Hepatocyte (in vitro differentiated cells): Measurements from ENCODE around the gene CLCN7. TPM values are rescaled to one million over a fixed set of nuclear protein-coding genes. Genes with fewer than 3 reads are reported as not detected.
"Not testable (repeated sequence)": the region's sequence is repeated elsewhere in the genome, so short reads cannot be mapped to it uniquely, and the experiment has no call there.

Source experiments
- DNase-seq: peaks from one replicate; pipeline ENCODE4 v3.0.0-alpha.2; 2016; ENCODE audit warnings: low spot score
- H2AFZ ChIP-seq: fragments of 200-600 bp; sonication (generic); 2 replicates; pipeline ENCODE4 v1.6.0; 2016; ENCODE audit warnings: antibody characterized with exemption, mild to moderate bottlenecking
- H3K27ac ChIP-seq: fragments of 200-600 bp; sonication (generic); 2 replicates; pipeline ENCODE4 v1.5.1; 2016; ENCODE audit warnings: mild to moderate bottlenecking
- H3K27me3 ChIP-seq: fragments of 200-600 bp; sonication (generic); 2 replicates; pipeline ENCODE4 v1.6.1; 2016
- H3K36me3 ChIP-seq: fragments of 200-600 bp; sonication (generic); replicated peaks from 2 replicates; pipeline ENCODE4 v1.5.1; 2016; ENCODE audit warnings: low read depth; ENCODE audit not compliant: insufficient read depth
- H3K4me1 ChIP-seq: fragments of 200-600 bp; sonication (generic); 2 replicates; pipeline ENCODE4 v1.5.1; 2016; ENCODE audit warnings: mild to moderate bottlenecking, moderate library complexity; ENCODE audit not compliant: insufficient read depth
- H3K4me2 ChIP-seq: fragments of 200-600 bp; sonication (generic); 2 replicates; pipeline ENCODE4 v1.6.0; 2016
- H3K4me3 ChIP-seq: fragments of 200-600 bp; sonication (generic); 2 replicates; pipeline ENCODE4 v1.5.1; 2016; ENCODE audit warnings: mild to moderate bottlenecking
- H3K79me2 ChIP-seq: fragments of 200-600 bp; sonication (generic); 2 replicates; pipeline ENCODE4 v1.6.0; 2017; ENCODE audit warnings: mild to moderate bottlenecking
- H3K9me2 ChIP-seq: fragments of 200-600 bp; sonication (generic); replicated peaks from 2 replicates; pipeline ENCODE4 v1.6.0; 2017; ENCODE audit warnings: mild to moderate bottlenecking; ENCODE audit not compliant: insufficient read depth
- H3K9me3 ChIP-seq: fragments of 200-600 bp; sonication (generic); 2 replicates; pipeline ENCODE4 v1.5.1; 2016; ENCODE audit warnings: low read depth, mild to moderate bottlenecking
- H4K20me1 ChIP-seq: fragments of 200-600 bp; sonication (generic); 2 replicates; pipeline ENCODE4 v1.6.0; 2016; ENCODE audit warnings: mild to moderate bottlenecking; ENCODE audit not compliant: insufficient read depth, poor library complexity, severe bottlenecking
- EZH2 ChIP-seq: fragments of 200-600 bp; sonication (generic); IDR thresholded peaks from 2 replicates; pipeline ENCODE4 v1.6.1; 2016; ENCODE audit warnings: antibody characterized with exemption, mild to moderate bottlenecking, borderline replicate concordance
- EZH2phosphoT487 ChIP-seq: fragments of 200-600 bp; sonication (generic); IDR thresholded peaks from one replicate; pipeline ENCODE4 v1.6.1; 2018; ENCODE audit warnings: antibody characterized with exemption, mild to moderate bottlenecking, low read depth, moderate library complexity; ENCODE audit not compliant: unreplicated experiment, severe bottlenecking
- WGBS: methylation state at CpG from one replicate; pipeline ENCODE4 v1.1.6; 2016; ENCODE audit warnings: low lambda C conversion rate; ENCODE audit errors: missing lambda C conversion rate; 5-methylcytosine and 5-hydroxymethylcytosine counted together
- polyA plus RNA-seq: library from polyadenylated mRNA; unstranded; fragments of >200 nt; fragmentation: Nextera tagmentation; extraction: Ambion mirVana; gene quantifications from 2 replicates; pipeline ENCODE4 v1.2.1, GENCODE V29; 2016
- total RNA-seq: library from RNA; depleted of rRNA; stranded (reverse); fragments of >200 nt; gene quantifications from 2 replicates; pipeline ENCODE4 v1.2.3, GENCODE V29; 2014
- TF ChIP-seq, protein P1 (sequence below): fragments of 200-600 bp; sonication (generic); IDR thresholded peaks from 2 replicates; pipeline ENCODE4 v1.5.1; 2016; ENCODE audit warnings: antibody characterized with exemption, mild to moderate bottlenecking; ENCODE audit not compliant: poor library complexity

Gene CLCN7
- total and polyA plus RNA-seq, 2 experiments from 2014 or later = 56.3 to 107 TPM

DNA sequence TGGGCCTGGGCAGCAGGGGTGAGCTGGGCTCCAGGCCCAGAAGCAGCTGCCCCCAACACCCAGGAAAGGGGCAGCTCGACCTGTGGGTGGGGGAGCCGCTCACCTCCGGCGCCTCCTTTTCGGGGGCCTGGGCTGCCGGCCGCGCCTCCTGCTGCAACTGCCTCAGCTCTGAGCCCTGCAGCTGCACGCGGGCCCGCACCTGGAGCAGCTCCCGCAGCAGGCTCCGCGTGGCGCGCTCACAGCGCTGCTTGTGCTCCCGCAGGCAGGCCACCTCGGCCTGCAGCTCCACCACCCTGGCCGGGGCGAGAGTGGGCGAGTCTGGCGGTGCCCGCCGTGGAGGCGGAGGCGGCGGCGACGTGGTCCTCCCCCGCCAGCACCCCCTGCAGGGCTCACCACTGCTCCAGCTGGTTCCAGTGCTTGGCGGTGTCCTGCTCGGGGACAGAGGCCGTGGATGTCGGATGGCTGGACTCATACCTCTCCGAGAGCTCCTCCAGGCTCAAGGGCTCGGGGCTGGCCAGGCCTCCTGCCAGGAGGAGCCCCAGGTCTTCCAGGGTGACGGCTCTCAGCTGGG is 31.3 kb downstream of the CLCN7 start:
- no peak for DNase-seq
- WGBS = 86% methylated on average over 25 of the region's 38 CpGs
- Histone ChIP-seq H2AFZ (no peak overlapping the region), H3K36me3 (no peaks in the 10 kb centered on the region), H4K20me1 (no peaks in the 10 kb centered on the region), H3K9me3 (no peaks in the 10 kb centered on the region), H3K79me2 (no peaks in the 10 kb centered on the region), H3K4me1 (no peaks in the 10 kb centered on the region), H3K27me3 (no peaks in the 10 kb centered on the region), H3K4me2 (no peak overlapping the region), H3K4me3 (no peak overlapping the region), H3K27ac (no peak overlapping the region), H3K9me2 (no peaks in the 10 kb centered on the region)
- TF ChIP-seq EZH2 (no peak), EZH2phosphoT487 (no peak)
- TF ChIP-seq, protein P1, sequence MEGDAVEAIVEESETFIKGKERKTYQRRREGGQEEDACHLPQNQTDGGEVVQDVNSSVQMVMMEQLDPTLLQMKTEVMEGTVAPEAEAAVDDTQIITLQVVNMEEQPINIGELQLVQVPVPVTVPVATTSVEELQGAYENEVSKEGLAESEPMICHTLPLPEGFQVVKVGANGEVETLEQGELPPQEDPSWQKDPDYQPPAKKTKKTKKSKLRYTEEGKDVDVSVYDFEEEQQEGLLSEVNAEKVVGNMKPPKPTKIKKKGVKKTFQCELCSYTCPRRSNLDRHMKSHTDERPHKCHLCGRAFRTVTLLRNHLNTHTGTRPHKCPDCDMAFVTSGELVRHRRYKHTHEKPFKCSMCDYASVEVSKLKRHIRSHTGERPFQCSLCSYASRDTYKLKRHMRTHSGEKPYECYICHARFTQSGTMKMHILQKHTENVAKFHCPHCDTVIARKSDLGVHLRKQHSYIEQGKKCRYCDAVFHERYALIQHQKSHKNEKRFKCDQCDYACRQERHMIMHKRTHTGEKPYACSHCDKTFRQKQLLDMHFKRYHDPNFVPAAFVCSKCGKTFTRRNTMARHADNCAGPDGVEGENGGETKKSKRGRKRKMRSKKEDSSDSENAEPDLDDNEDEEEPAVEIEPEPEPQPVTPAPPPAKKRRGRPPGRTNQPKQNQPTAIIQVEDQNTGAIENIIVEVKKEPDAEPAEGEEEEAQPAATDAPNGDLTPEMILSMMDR = no peak

DNA sequence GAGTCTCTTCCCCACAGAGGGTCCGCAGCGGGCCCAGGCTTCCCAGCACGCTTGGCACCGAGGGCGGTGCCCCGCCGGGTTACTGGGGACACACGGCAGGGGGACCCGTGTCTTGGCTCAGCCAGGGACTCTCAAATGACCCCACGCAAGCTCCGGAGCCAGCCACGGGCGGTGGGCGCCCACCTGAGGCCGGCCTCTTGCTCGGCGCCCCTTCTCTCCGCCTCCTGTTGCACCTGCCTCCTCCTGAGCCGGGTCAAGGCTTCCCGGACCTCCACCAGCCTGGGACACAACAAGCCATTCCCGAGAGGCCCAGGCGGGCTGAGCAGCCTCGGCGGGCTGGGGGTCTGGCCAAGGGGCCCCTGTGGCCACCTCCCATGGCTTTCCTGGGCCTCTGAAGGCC is 32.1 kb downstream of the CLCN7 start:
- H3K9me2 ChIP-seq = no peaks in the 10 kb centered on the region
- no peaks in the 10 kb centered on the region for H3K4me1 ChIP-seq
- no peak for TF ChIP-seq EZH2
- TF ChIP-seq, protein P1 = no peak
- no peak for TF ChIP-seq EZH2phosphoT487
- no peaks in the 10 kb centered on the region for H3K27me3 ChIP-seq
- H3K4me3 ChIP-seq = no peak overlapping the region
- no peak for DNase-seq
- H3K4me2 ChIP-seq = no peak overlapping the region
- H4K20me1 ChIP-seq = no peaks in the 10 kb centered on the region
- WGBS = 97% methylated on average over 24 of the region's 24 CpGs
- H3K27ac ChIP-seq = no peak overlapping the region
- H2AFZ ChIP-seq = no peak overlapping the region
- H3K36me3 ChIP-seq = no peaks in the 10 kb centered on the region
- no peaks in the 10 kb centered on the region for H3K79me2 ChIP-seq
- no peaks in the 10 kb centered on the region for H3K9me3 ChIP-seq

DNA sequence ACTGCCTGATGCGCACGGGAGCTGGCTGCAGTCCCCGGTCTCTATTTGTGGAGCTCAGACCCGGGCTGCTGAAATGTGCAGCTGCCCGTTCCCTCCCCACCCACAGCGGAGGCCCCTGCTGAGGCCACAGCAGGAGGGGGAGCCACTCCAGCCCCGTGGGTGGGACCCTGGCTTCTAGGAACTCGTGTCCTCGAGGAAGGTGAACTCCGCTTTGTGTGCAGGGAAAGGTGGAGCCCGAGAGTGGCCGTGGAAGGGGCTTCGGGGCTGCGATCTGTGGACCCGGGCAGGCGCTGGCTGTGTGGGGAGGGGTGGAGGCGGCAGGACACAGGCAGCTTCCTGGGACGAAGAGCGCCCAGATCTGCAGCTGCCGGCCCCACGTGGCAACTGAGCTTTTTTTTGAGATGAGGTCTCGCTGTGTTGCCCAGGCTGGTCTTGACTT is 33.4 kb downstream of the CLCN7 start:
- Histone ChIP-seq H3K79me2 (no peaks in the 10 kb centered on the region), H3K4me1 (no peaks in the 10 kb centered on the region), H3K27ac (no peak overlapping the region), H3K4me2 (no peak overlapping the region), H3K36me3 (no peaks in the 10 kb centered on the region), H3K9me2 (no peaks in the 10 kb centered on the region), H3K27me3 (no peaks in the 10 kb centered on the region), H3K4me3 (no peak overlapping the region), H3K9me3 (no peaks in the 10 kb centered on the region), H4K20me1 (no peaks in the 10 kb centered on the region), H2AFZ (no peak overlapping the region)
- DNase-seq = no peak
- WGBS = 89% methylated on average over 22 of the region's 22 CpGs
- no peak for TF ChIP-seq EZH2
- TF ChIP-seq EZH2phosphoT487 = no peak
- TF ChIP-seq, protein P1 = no peak

DNA sequence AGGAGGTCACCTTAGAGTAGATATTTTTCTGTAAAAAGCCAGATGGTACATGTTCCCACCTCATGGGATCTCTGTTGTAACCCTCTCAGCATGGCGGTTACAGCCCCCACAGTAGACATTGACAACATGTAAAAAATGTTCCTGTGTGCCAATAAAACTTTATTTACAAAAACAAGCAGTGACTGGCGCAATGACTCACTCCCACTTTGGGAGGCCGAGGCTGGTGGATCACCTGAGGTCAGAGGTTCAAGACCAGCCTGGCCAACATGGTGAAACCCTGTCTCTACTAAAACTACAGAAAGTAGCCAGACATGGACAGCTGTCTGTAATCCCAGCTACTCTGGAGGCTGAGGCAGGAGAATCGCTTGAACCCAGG is 35.1 kb downstream of the CLCN7 start:
- H3K4me2 ChIP-seq, H3K36me3 ChIP-seq, H2AFZ ChIP-seq, H3K27ac ChIP-seq, H4K20me1 ChIP-seq, H3K79me2 ChIP-seq, H3K9me3 ChIP-seq, H3K9me2 ChIP-seq, DNase-seq, H3K27me3 ChIP-seq, H3K4me1 ChIP-seq, H3K4me3 ChIP-seq: not testable (repeated sequence)
- 92% methylated on average over 4 of the region's 4 CpGs for WGBS
